Activated naive CD8-positive, alpha-beta T cell treated with anti-CD3 and anti-CD28 coated beads, Interleukin-2, amount 50 U/mL, for 24 hours (primary cell): Measurements from ENCODE around the gene SYNDIG1.

Experiments
- ATAC-seq: fragments of 150-1000 bp; cut with Tn5 transposase; one replicate; pipeline ENCODE4 v1.10.0; 2021
- DNase-seq: peaks from one replicate; pipeline ENCODE4 v3.0.0; 2021
- H3K27ac Mint-ChIP-seq: one replicate; pipeline ENCODE4 v1.8.0; 2021; ENCODE audit warnings: mild to moderate bottlenecking, mixed read lengths
- H3K27me3 Mint-ChIP-seq: one replicate; pipeline ENCODE4 v1.8.0; 2021; ENCODE audit warnings: mixed read lengths
- H3K36me3 Mint-ChIP-seq: one replicate; pipeline ENCODE4 v1.8.0; 2021; ENCODE audit warnings: low read depth, mixed read lengths
- H3K4me1 Mint-ChIP-seq: one replicate; pipeline ENCODE4 v1.8.0; 2021; ENCODE audit warnings: mixed read lengths
- H3K4me3 Mint-ChIP-seq: one replicate; pipeline ENCODE4 v1.8.0; 2021; ENCODE audit warnings: mild to moderate bottlenecking, moderate library complexity, mixed read lengths
- H3K9me3 Mint-ChIP-seq: one replicate; pipeline ENCODE4 v1.8.0; 2021; ENCODE audit warnings: mixed read lengths

SYNDIG1 gene

GRCh38 chr20:24657878-24658620, 188.6 kb downstream of the SYNDIG1 start:
- Mint-ChIP-seq H3K27ac (no peak overlapping the region), H3K4me1 (no peaks in the 10 kb centered on the region), H3K36me3 (no peaks in the 10 kb centered on the region), H3K27me3 (peaks cover 2% of the 10 kb centered on the region), H3K9me3 (no peaks in the 10 kb centered on the region), H3K4me3 (no peak overlapping the region)
- DNase-seq, result no peak
- no peak for ATAC-seq

GRCh38 chr20:24658920-24659660, 189.7 kb downstream of the SYNDIG1 start:
- DNase-seq (no peak), ATAC-seq (no peak)
- H3K9me3 Mint-ChIP-seq, result no peaks in the 10 kb centered on the region
- H3K4me1 Mint-ChIP-seq, result no peaks in the 10 kb centered on the region
- peaks cover 2% of the 10 kb centered on the region for H3K27me3 Mint-ChIP-seq
- H3K27ac Mint-ChIP-seq, result no peak overlapping the region
- H3K36me3 Mint-ChIP-seq, result no peaks in the 10 kb centered on the region
- no peak overlapping the region for H3K4me3 Mint-ChIP-seq

GRCh38 chr20:24659835-24660234, 190.4 kb downstream of the SYNDIG1 start:
- DNase-seq (no peak), ATAC-seq (no peak)
- Mint-ChIP-seq H3K4me1 (no peaks in the 10 kb centered on the region), H3K27ac (no peak overlapping the region), H3K27me3 (peaks cover 2% of the 10 kb centered on the region), H3K36me3 (no peaks in the 10 kb centered on the region), H3K4me3 (no peak overlapping the region), H3K9me3 (no peaks in the 10 kb centered on the region)

GRCh38 chr20:24660651-24661050, 191.2 kb downstream of the SYNDIG1 start:
- H3K9me3 Mint-ChIP-seq, result no peaks in the 10 kb centered on the region
- H3K4me1 Mint-ChIP-seq, result no peaks in the 10 kb centered on the region
- DNase-seq, result no peak
- ATAC-seq, result no peak
- H3K27me3 Mint-ChIP-seq, result peaks cover 4% of the 10 kb centered on the region
- H3K4me3 Mint-ChIP-seq, result no peak overlapping the region
- H3K27ac Mint-ChIP-seq, result no peak overlapping the region
- H3K36me3 Mint-ChIP-seq, result no peaks in the 10 kb centered on the region

GRCh38 chr20:24661255-24661654, 191.8 kb downstream of the SYNDIG1 start:
- Mint-ChIP-seq H3K9me3 (no peaks in the 10 kb centered on the region), H3K36me3 (no peaks in the 10 kb centered on the region), H3K27ac (no peak overlapping the region), H3K4me1 (no peaks in the 10 kb centered on the region), H3K4me3 (no peak overlapping the region), H3K27me3 (peaks cover 4% of the 10 kb centered on the region)
- no peak for DNase-seq
- ATAC-seq, result no peak

GRCh38 chr20:24662322-24662721, 192.9 kb downstream of the SYNDIG1 start:
- H3K27ac Mint-ChIP-seq, result no peak overlapping the region
- no peaks in the 10 kb centered on the region for H3K9me3 Mint-ChIP-seq
- H3K27me3 Mint-ChIP-seq, result peaks cover 4% of the 10 kb centered on the region
- no peak overlapping the region for H3K4me3 Mint-ChIP-seq
- DNase-seq (no peak), ATAC-seq (no peak)
- H3K4me1 Mint-ChIP-seq, result no peaks in the 10 kb centered on the region
- no peaks in the 10 kb centered on the region for H3K36me3 Mint-ChIP-seq

- DNase-seq, result no peak
- H3K27me3 Mint-ChIP-seq, result peaks cover 4% of the 10 kb centered on the region
- no peak overlapping the region for H3K27ac Mint-ChIP-seq
- no peaks in the 10 kb centered on the region for H3K9me3 Mint-ChIP-seq
- ATAC-seq, result no peak
- H3K4me1 Mint-ChIP-seq, result no peaks in the 10 kb centered on the region
- no peaks in the 10 kb centered on the region for H3K36me3 Mint-ChIP-seq
- no peak overlapping the region for H3K4me3 Mint-ChIP-seq
Observed at GRCh38 chr20:24662752-24663365, 193.4 kb downstream of the SYNDIG1 start.

GRCh38 chr20:24663496-24663895, 194.1 kb downstream of the SYNDIG1 start:
- Mint-ChIP-seq H3K4me1 (no peaks in the 10 kb centered on the region), H3K4me3 (no peak overlapping the region), H3K27ac (no peak overlapping the region), H3K9me3 (no peaks in the 10 kb centered on the region), H3K36me3 (no peaks in the 10 kb centered on the region), H3K27me3 (peaks cover 4% of the 10 kb centered on the region)
- no peak for DNase-seq
- no peak for ATAC-seq

- ATAC-seq (no peak), DNase-seq (no peak)
- H3K9me3 Mint-ChIP-seq, result no peaks in the 10 kb centered on the region
- no peak overlapping the region for H3K4me3 Mint-ChIP-seq
- H3K27ac Mint-ChIP-seq, result no peak overlapping the region
- peaks cover 2% of the 10 kb centered on the region for H3K27me3 Mint-ChIP-seq
- no peaks in the 10 kb centered on the region for H3K4me1 Mint-ChIP-seq
- no peaks in the 10 kb centered on the region for H3K36me3 Mint-ChIP-seq
Observed at GRCh38 chr20:24664266-24664986, 195.0 kb downstream of the SYNDIG1 start.

GRCh38 chr20:24665196-24665595, 195.8 kb downstream of the SYNDIG1 start:
- DNase-seq (no peak), ATAC-seq (no peak)
- Mint-ChIP-seq H3K27ac (no peak overlapping the region), H3K4me3 (no peak overlapping the region), H3K4me1 (no peaks in the 10 kb centered on the region), H3K36me3 (no peaks in the 10 kb centered on the region), H3K9me3 (no peaks in the 10 kb centered on the region), H3K27me3 (peaks cover 2% of the 10 kb centered on the region)

GRCh38 chr20:24665741-24666191, 196.3 kb downstream of the SYNDIG1 start:
- Mint-ChIP-seq H3K9me3 (no peaks in the 10 kb centered on the region), H3K4me1 (no peaks in the 10 kb centered on the region), H3K4me3 (no peak overlapping the region), H3K27ac (no peak overlapping the region), H3K36me3 (no peaks in the 10 kb centered on the region), H3K27me3 (peaks cover 2% of the 10 kb centered on the region)
- ATAC-seq (no peak), DNase-seq (no peak)

GRCh38 chr20:24667689-24668383, 198.4 kb downstream of the SYNDIG1 start:
- ATAC-seq, result no peak
- no peak for DNase-seq
- Mint-ChIP-seq H3K9me3 (no peaks in the 10 kb centered on the region), H3K4me1 (no peaks in the 10 kb centered on the region), H3K27ac (no peak overlapping the region), H3K27me3 (peaks cover 2% of the 10 kb centered on the region), H3K36me3 (no peaks in the 10 kb centered on the region), H3K4me3 (no peak overlapping the region)

GRCh38 chr20:24668384-24668702, 198.9 kb downstream of the SYNDIG1 start:
- H3K4me3 Mint-ChIP-seq, result no peak overlapping the region
- no peak for ATAC-seq
- no peak overlapping the region for H3K27ac Mint-ChIP-seq
- H3K4me1 Mint-ChIP-seq, result no peaks in the 10 kb centered on the region
- no peak for DNase-seq
- no peaks in the 10 kb centered on the region for H3K36me3 Mint-ChIP-seq
- no peaks in the 10 kb centered on the region for H3K9me3 Mint-ChIP-seq
- peaks cover 2% of the 10 kb centered on the region for H3K27me3 Mint-ChIP-seq

- Mint-ChIP-seq H3K36me3 (no peaks in the 10 kb centered on the region), H3K4me1 (no peaks in the 10 kb centered on the region), H3K4me3 (no peak overlapping the region), H3K27ac (no peak overlapping the region), H3K9me3 (no peaks in the 10 kb centered on the region), H3K27me3 (peaks cover 2% of the 10 kb centered on the region)
- DNase-seq (no peak), ATAC-seq (no peak)
Observed at GRCh38 chr20:24668791-24669190, 199.4 kb downstream of the SYNDIG1 start.
